MCF 10A (cell line): Measurements from ENCODE around the gene ELANE. TPM values are rescaled to one million over a fixed set of nuclear protein-coding genes. Genes with fewer than 3 reads are reported as not detected.

Experiments used
- BruUV-seq: library from RNA; stranded (reverse); fragments of 400-500 nt; replicated peaks from 2 replicates; lab custom pipeline; 2021; lab: Mats Ljungman, UMichigan
- CTCF ChIA-PET: fragments of 300-600 bp; sonication (Branson Sonifier 250); formaldehyde crosslinking; extraction: SDS; loops from one replicate; lab custom pipeline; 2021; ENCODE audit warnings: antibody characterized with exemption, inconsistent platforms; lab: Yijun Ruan, JAX
- POLR2A ChIA-PET: fragments of 300-600, 350-650 bp; sonication (Branson Sonifier 250); formaldehyde crosslinking; extraction: SDS; loops from one replicate; lab custom pipeline; 2020; ENCODE audit warnings: antibody characterized with exemption, inconsistent platforms; lab: Yijun Ruan, JAX
- DNase-seq: peaks from one replicate; pipeline ENCODE4 v3.0.0-alpha.2; 2018; ENCODE audit not compliant: unreplicated experiment
- H3K27ac Mint-ChIP-seq: one replicate; pipeline ENCODE4 v1.8.0; 2022; ENCODE audit warnings: mild to moderate bottlenecking, low read depth, mixed read lengths; ENCODE audit not compliant: unreplicated experiment
- H3K27me3 Mint-ChIP-seq: one replicate; pipeline ENCODE4 v1.8.0; 2022; ENCODE audit warnings: mixed read lengths; ENCODE audit not compliant: insufficient read depth, unreplicated experiment
- H3K36me3 Mint-ChIP-seq: one replicate; pipeline ENCODE4 v1.8.0; 2022; ENCODE audit warnings: mild to moderate bottlenecking, moderate library complexity, mixed read lengths; ENCODE audit not compliant: insufficient read depth, unreplicated experiment
- H3K4me1 Mint-ChIP-seq: one replicate; pipeline ENCODE4 v1.8.0; 2022; ENCODE audit warnings: mixed read lengths; ENCODE audit not compliant: insufficient read depth, unreplicated experiment
- H3K4me3 Mint-ChIP-seq: one replicate; pipeline ENCODE4 v1.8.0; 2022; ENCODE audit warnings: mild to moderate bottlenecking, moderate library complexity, mixed read lengths; ENCODE audit not compliant: unreplicated experiment
- H3K9me3 Mint-ChIP-seq: one replicate; pipeline ENCODE4 v1.8.0; 2022; ENCODE audit warnings: mixed read lengths; ENCODE audit not compliant: unreplicated experiment
- intact Hi-C: fragments of 100-400 bp; cut with micrococcal nuclease; formaldehyde crosslinking; loops from 2 replicates; pipeline ENCODE4 v1.14.1; 2022
- total RNA-seq: library from RNA; stranded (reverse); gene quantifications from 2 replicates; pipeline ENCODE4 v1.2.3, GENCODE V29; 2022
- TF ChIP-seq, protein P1 (sequence below): fragments of 200-600 bp; IDR thresholded peaks from one replicate; pipeline ENCODE4 v1.8.0; 2022; ENCODE audit warnings: antibody characterized with exemption, mild to moderate bottlenecking; ENCODE audit not compliant: unreplicated experiment

The ELANE gene
- total RNA-seq, 1 experiment from 2014 or later, result not detected

DNA sequence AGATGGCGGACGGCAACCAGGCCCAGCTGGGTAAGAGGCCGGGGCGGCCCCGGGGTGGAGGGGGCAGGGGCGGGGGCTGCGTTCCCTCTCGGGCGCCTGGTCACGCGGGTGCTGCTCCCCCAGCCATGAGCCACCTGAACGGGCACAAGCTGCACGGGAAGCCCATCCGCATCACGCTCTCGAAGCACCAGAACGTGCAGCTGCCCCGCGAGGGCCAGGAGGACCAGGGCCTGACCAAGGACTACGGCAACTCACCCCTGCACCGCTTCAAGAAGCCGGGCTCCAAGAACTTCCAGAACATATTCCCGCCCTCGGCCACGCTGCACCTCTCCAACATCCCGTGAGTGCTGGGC lies 43.7 kb upstream of the ELANE start:
- ChIA-PET POLR2A (interaction anchor here (1.3 to 1.5 kb wide), 2 partner anchors 10 kb away, joined by 3 read pairs; no protein-coding TSS in a partner anchor), CTCF (no interaction called here)
- TF ChIP-seq, protein P1, sequence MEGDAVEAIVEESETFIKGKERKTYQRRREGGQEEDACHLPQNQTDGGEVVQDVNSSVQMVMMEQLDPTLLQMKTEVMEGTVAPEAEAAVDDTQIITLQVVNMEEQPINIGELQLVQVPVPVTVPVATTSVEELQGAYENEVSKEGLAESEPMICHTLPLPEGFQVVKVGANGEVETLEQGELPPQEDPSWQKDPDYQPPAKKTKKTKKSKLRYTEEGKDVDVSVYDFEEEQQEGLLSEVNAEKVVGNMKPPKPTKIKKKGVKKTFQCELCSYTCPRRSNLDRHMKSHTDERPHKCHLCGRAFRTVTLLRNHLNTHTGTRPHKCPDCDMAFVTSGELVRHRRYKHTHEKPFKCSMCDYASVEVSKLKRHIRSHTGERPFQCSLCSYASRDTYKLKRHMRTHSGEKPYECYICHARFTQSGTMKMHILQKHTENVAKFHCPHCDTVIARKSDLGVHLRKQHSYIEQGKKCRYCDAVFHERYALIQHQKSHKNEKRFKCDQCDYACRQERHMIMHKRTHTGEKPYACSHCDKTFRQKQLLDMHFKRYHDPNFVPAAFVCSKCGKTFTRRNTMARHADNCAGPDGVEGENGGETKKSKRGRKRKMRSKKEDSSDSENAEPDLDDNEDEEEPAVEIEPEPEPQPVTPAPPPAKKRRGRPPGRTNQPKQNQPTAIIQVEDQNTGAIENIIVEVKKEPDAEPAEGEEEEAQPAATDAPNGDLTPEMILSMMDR, result no peak
- no peak overlapping the region for H3K4me3 Mint-ChIP-seq
- H3K9me3 Mint-ChIP-seq, result no peaks in the 10 kb centered on the region
- H3K27ac Mint-ChIP-seq, result no peak overlapping the region
- DNase-seq, result no peak
- intact Hi-C loops, result no loop called here
- no TSS peak for BruUV-seq
- no peaks in the 10 kb centered on the region for H3K27me3 Mint-ChIP-seq
- no peaks in the 10 kb centered on the region for H3K4me1 Mint-ChIP-seq
- peaks cover 74% of the 10 kb centered on the region for H3K36me3 Mint-ChIP-seq

DNA sequence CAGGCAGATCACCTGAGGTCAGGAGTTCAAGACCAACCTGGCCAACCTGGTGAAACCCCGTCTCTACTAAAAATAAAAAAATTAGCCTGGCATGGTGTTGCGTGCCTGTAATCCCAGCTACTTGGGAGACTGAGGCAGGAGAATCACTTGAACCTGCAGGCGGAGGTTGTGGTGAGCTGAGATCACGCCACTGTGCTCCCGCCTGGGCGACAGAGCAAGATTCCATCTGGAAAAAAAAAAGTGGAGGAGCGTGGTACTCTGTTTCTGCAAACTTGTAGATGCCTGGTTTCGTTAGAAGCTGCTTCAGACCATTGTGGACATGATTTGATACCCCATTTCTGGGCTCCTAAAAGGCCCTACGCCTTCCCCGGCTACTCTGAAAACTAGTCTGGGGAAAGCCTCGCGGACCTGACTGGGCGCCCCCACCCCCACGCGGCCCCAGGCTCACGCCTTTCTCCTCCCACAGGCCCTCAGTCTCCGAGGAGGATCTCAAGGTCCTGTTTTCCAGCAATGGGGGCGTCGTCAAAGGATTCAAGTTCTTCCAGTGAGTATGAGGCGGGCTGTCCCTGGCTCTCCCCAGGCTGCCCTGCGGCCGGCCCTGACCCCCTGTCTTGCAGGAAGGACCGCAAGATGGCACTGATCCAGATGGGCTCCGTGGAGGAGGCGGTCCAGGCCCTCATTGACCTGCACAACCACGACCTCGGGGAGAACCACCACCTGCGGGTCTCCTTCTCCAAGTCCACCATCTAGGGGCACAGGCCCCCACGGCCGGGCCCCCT lies 41.8 kb upstream of the ELANE start:
- BruUV-seq, result no TSS peak
- DNase-seq, result no peak
- TF ChIP-seq, protein P1, result no peak
- Mint-ChIP-seq H3K4me1 (no peaks in the 10 kb centered on the region), H3K27me3 (no peaks in the 10 kb centered on the region), H3K27ac (no peak overlapping the region), H3K9me3 (no peaks in the 10 kb centered on the region), H3K36me3 (peaks cover 77% of the 10 kb centered on the region), H3K4me3 (no peak overlapping the region)
- intact Hi-C loops, result no loop called here
- ChIA-PET POLR2A (interaction anchor here (0.6 to 1.2 kb wide), 5 partner anchors 9 to 788 kb away, joined by 3 to 4 read pairs (median 3); partner anchors contain the start of genes MED16 and RNU6-9), CTCF (interaction anchor here (0.7 kb wide), 1 partner anchor 110 kb away, joined by 3 read pairs; no protein-coding TSS in a partner anchor)

DNA sequence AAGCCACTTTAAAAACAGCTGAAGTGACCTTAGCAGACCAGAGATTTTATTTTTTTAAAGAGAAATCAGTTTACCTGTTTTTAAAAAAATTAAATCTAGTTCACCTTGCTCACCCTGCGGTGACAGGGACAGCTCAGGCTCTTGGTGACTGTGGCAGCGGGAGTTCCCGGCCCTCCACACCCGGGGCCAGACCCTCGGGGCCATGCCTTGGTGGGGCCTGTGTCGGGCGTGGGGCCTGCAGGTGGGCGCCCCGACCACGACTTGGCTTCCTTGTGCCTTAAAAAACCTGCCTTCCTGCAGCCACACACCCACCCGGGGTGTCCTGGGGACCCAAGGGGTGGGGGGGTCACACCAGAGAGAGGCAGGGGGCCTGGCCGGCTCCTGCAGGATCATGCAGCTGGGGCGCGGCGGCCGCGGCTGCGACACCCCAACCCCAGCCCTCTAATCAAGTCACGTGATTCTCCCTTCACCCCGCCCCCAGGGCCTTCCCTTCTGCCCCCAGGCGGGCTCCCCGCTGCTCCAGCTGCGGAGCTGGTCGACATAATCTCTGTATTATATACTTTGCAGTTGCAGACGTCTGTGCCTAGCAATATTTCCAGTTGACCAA lies 41.1 kb upstream of the ELANE start:
- Mint-ChIP-seq H3K27me3 (no peaks in the 10 kb centered on the region), H3K4me3 (no peak overlapping the region), H3K4me1 (no peaks in the 10 kb centered on the region), H3K27ac (no peak overlapping the region), H3K9me3 (no peaks in the 10 kb centered on the region), H3K36me3 (peaks cover 76% of the 10 kb centered on the region)
- TF ChIP-seq, protein P1, result no peak
- CTCF ChIA-PET, result interaction anchor here (0.7 kb wide), 1 partner anchor 109 kb away, joined by 3 read pairs; no protein-coding TSS in a partner anchor
- POLR2A ChIA-PET, result interaction anchor here (0.7 kb wide), 1 partner anchor 12 kb away, joined by 3 read pairs; no protein-coding TSS in a partner anchor
- intact Hi-C loops, result no loop called here
- no TSS peak for BruUV-seq
- no peak for DNase-seq

DNA sequence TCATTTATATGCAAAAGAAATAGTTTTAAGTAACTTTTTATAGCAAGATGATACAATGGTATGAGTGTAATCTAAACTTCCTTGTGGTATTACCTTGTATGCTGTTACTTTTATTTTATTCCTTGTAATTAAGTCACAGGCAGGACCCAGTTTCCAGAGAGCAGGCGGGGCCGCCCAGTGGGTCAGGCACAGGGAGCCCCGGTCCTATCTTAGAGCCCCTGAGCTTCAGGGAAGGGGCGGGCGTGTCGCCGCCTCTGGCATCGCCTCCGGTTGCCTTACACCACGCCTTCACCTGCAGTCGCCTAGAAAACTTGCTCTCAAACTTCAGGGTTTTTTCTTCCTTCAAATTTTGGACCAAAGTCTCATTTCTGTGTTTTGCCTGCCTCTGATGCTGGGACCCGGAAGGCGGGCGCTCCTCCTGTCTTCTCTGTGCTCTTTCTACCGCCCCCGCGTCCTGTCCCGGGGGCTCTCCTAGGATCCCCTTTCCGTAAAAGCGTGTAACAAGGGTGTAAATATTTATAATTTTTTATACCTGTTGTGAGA lies 40.5 kb upstream of the ELANE start:
- peaks cover 6% of the 10 kb centered on the region for H3K4me1 Mint-ChIP-seq
- BruUV-seq, result TSS peak; percentile 63
- peaks cover 6% of the 10 kb centered on the region for H3K9me3 Mint-ChIP-seq
- no peak overlapping the region for H3K27ac Mint-ChIP-seq
- intact Hi-C loops, result no loop called here
- DNase-seq, result no peak
- peaks cover 79% of the 10 kb centered on the region for H3K36me3 Mint-ChIP-seq
- ChIA-PET CTCF (no interaction called here), POLR2A (interaction anchor here (0.7 kb wide), 1 partner anchor 12 kb away, joined by 3 read pairs; no protein-coding TSS in a partner anchor)
- H3K27me3 Mint-ChIP-seq, result no peaks in the 10 kb centered on the region
- TF ChIP-seq, protein P1, result no peak
- no peak overlapping the region for H3K4me3 Mint-ChIP-seq
